Measurements from ENCODE around the gene ANKRD13C.

Gene ANKRD13C

GRCh38 chr1:70231475-70231874, 123.0 kb downstream of the ANKRD13C start:
- no peak for DNase-seq (ENCODE audit: low read depth)
- no peak for TF ChIP-seq CTCF (conservative IDR thresholded peaks at IDR 0.05; ENCODE audit: low read depth, low read length)
- no peak overlapping the region for H3K4me3 ChIP-seq (ENCODE audit: low read length)

GRCh38 chr1:70228670-70229069, 125.9 kb downstream of the ANKRD13C start:
- TF ChIP-seq CTCF (conservative IDR thresholded peaks at IDR 0.05; ENCODE audit: low read depth, low read length), result no peak
- no peak for DNase-seq (ENCODE audit: low read depth)
- no peak overlapping the region for H3K4me3 ChIP-seq (ENCODE audit: low read length)

- no peak for DNase-seq (ENCODE audit: low read depth)
- no peak for TF ChIP-seq CTCF (conservative IDR thresholded peaks at IDR 0.05; ENCODE audit: low read depth, low read length)
- no peak overlapping the region for H3K4me3 ChIP-seq (ENCODE audit: low read length)
Measured at GRCh38 chr1:70227439-70227838, 127.1 kb downstream of the ANKRD13C start.

- no peak for TF ChIP-seq CTCF (conservative IDR thresholded peaks at IDR 0.05; ENCODE audit: low read depth, low read length)
- H3K4me3 ChIP-seq (ENCODE audit: low read length), result no peak overlapping the region
- no peak for DNase-seq (ENCODE audit: low read depth)
Measured at GRCh38 chr1:70224954-70225353, 129.6 kb downstream of the ANKRD13C start.

- H3K4me3 ChIP-seq (ENCODE audit: low read length), result peak overlapping the region; percentile 86
- TF ChIP-seq CTCF (conservative IDR thresholded peaks at IDR 0.05; ENCODE audit: low read depth, low read length), result no peak
- no peak for DNase-seq (ENCODE audit: low read depth)
Measured at GRCh38 chr1:70222716-70223235, 131.7 kb downstream of the ANKRD13C start.

GRCh38 chr1:70221238-70222121, 133.0 kb downstream of the ANKRD13C start, which contains the start of gene SRSF11:
TSS of gene SRSF11 (plus strand) at chr1:70221380. CDS start at chr1:70221637, 257 bp downstream.
- TF ChIP-seq CTCF (conservative IDR thresholded peaks at IDR 0.05; ENCODE audit: low read depth, low read length), result peak; percentile 4
- peak within 1 kb of the TSS; percentile 86 for H3K4me3 ChIP-seq (ENCODE audit: low read length)
- DNase-seq (ENCODE audit: low read depth), result peak; percentile 76

All from retinal pigment epithelial cell (primary cell).